Epithelial cell of esophagus (primary cell): ENCODE data around the gene MTCL1.

Experiments used
- DNase-seq: peaks from one replicate; pipeline ENCODE4 v3.0.0; 2010; ENCODE audit warnings: low read depth
- H3K4me3 ChIP-seq: 2 replicates; pipeline ENCODE4 v1.5.1; 2011; ENCODE audit warnings: mild to moderate bottlenecking, low read length, control low read depth
- CTCF ChIP-seq: IDR thresholded peaks from 2 replicates; pipeline ENCODE4 v1.5.1; 2011; ENCODE audit warnings: low read depth, mild to moderate bottlenecking, low read length, control low read depth, inconsistent platforms; ENCODE audit not compliant: insufficient read depth; ENCODE audit errors: missing control alignments

MTCL1 gene

GRCh38 chr18:8749492-8749891, 44.1 kb downstream of the MTCL1 start:
- no peak for TF ChIP-seq CTCF
- H3K4me3 ChIP-seq: no peak overlapping the region
- no peak for DNase-seq

GRCh38 chr18:8750954-8751415, 45.6 kb downstream of the MTCL1 start:
- no peak overlapping the region for H3K4me3 ChIP-seq
- TF ChIP-seq CTCF: no peak
- DNase-seq: peak; percentile 66

- DNase-seq: peak; percentile 33
- no peak for TF ChIP-seq CTCF
- no peak overlapping the region for H3K4me3 ChIP-seq
Observed at GRCh38 chr18:8751692-8752091, 46.3 kb downstream of the MTCL1 start.

GRCh38 chr18:8752329-8752728, 47.0 kb downstream of the MTCL1 start:
- no peak overlapping the region for H3K4me3 ChIP-seq
- DNase-seq: no peak
- TF ChIP-seq CTCF: no peak

GRCh38 chr18:8754995-8755960, 49.9 kb downstream of the MTCL1 start:
- no peak for TF ChIP-seq CTCF
- DNase-seq: no peak
- H3K4me3 ChIP-seq: no peak overlapping the region

GRCh38 chr18:8756571-8756970, 51.2 kb downstream of the MTCL1 start:
- TF ChIP-seq CTCF: no peak
- no peak overlapping the region for H3K4me3 ChIP-seq
- no peak for DNase-seq
